HG03520 (cell line): Measurements from ENCODE around the gene COQ9.

Experiments
- ATAC-seq: cut with Tn5 transposase; IDR thresholded peaks from one replicate; pipeline ENCODE4 v1.9.1; 2021; ENCODE audit warnings: mild to moderate bottlenecking, moderate library complexity; ENCODE audit not compliant: unreplicated experiment

COQ9 gene

GRCh38 chr16:57509231-57509923 is 62.1 kb downstream of the COQ9 start:
- no peak for ATAC-seq

- ATAC-seq = no peak
These were observed 63.0 kb downstream of the COQ9 start for GRCh38 chr16:57510016-57510871.
